ENCODE measurements around the gene TTYH1. TPM values are rescaled to one million over a fixed set of nuclear protein-coding genes. Genes with fewer than 3 reads are reported as not detected.
A peak's percentile ranks its signal among the peaks of the same experiment; 100 is the strongest.
"Not testable (repeated sequence)": the region's sequence is repeated elsewhere in the genome, so short reads cannot be mapped to it uniquely, and the experiment has no call there.

TTYH1 gene
- not detected in 2 replicates for total RNA-seq
- polyA plus RNA-seq = not detected in 2 replicates
- not detected in 2 replicates for polyA plus RNA-seq (2011; cell fraction: cytosol; rRNA removed)
- polyA plus RNA-seq (2011; cell fraction: nucleus; rRNA removed) = not detected in 2 replicates
- polyA plus RNA-seq (2012) = 0.16 and 0.41 TPM in 2 replicates
- not detected in 2 replicates for polyA minus RNA-seq
- polyA minus RNA-seq (2011; cell fraction: cytosol; rRNA and poly(A)+ RNA removed) = not detected
- not detected in 2 replicates for polyA minus RNA-seq (2011; cell fraction: nucleus; rRNA and poly(A)+ RNA removed)
- not detected for Bru-seq, nascent RNA
- BruChase-seq, experiment 1, labeled RNA remaining after a 6-hour chase = not detected
- BruChase-seq, experiment 2, labeled RNA remaining after a 2-hour chase = not detected
- long read RNA-seq = 0 reads

GRCh38 chr19:54415208-54415900 lies at the start of gene TTYH1:
Gene TTYH1 (plus strand): TSS chr19:54415464. CDS start chr19:54415553, 89 bp downstream.
- TF ChIP-seq CTCF (IDR thresholded peaks at IDR 0.05; ENCODE audit: extremely low read depth in 1 of 2, insufficient read depth in 1 of 2, low read depth in 1 of 2, low read length in 2 of 2) (peak; percentile 10 to 25), GATA2 (IDR thresholded peaks at IDR 0.05; ENCODE audit: insufficient read depth, insufficient read length, low read depth, low read length) (no peak)
- no peak for FAIRE-seq

GRCh38 chr19:54365798-54366197 lies 49.5 kb upstream of the TTYH1 start:
- H3K4me1 ChIP-seq (ENCODE audit: control insufficient read depth, extremely low read depth, insufficient read depth, low read length); H3K27ac ChIP-seq (ENCODE audit: insufficient read depth, low read depth, low read length); CTCF ChIA-PET; H4K20me1 ChIP-seq (replicated peaks; ENCODE audit: control insufficient read depth, extremely low read depth, insufficient read depth, low read length); BruUV-seq (replicated peaks); intact Hi-C loops (cut with micrococcal nuclease); H3K9me3 ChIP-seq (replicated peaks; ENCODE audit: control insufficient read depth, insufficient read depth, low read length); H3K36me3 ChIP-seq (ENCODE audit: control insufficient read depth in 2 of 2, extremely low read depth in 1 of 2, insufficient read depth in 2 of 2, low read length in 2 of 2); H2AFZ ChIP-seq (ENCODE audit: low read depth, low read length); POLR2A ChIA-PET; H3K79me2 ChIP-seq (ENCODE audit: control insufficient read depth, insufficient read depth, low read length); H3K4me3 ChIP-seq (replicated peaks in 1 of 3; ENCODE audit: insufficient read depth in 1 of 3, low read depth in 1 of 3, low read length in 3 of 3); H3K9me1 ChIP-seq (replicated peaks; ENCODE audit: control insufficient read depth, extremely low read depth, insufficient read depth, low read length); dilution Hi-C loops (cut with MboI; ENCODE audit: extremely low pct_ligation_motif_present, low sequenced_read_pairs); H3K9ac ChIP-seq (replicated peaks; ENCODE audit: extremely low read depth, insufficient read depth, low read length); FAIRE-seq; H3K27me3 ChIP-seq (ENCODE audit: control insufficient read depth in 2 of 2, insufficient read depth in 2 of 2, low read length in 2 of 2); H3K4me2 ChIP-seq (ENCODE audit: insufficient read depth, low read length); DNase-seq (ENCODE audit: low read depth, low spot score): not testable (repeated sequence)

More at GRCh38 chr19:54415208-54415900, at the start of gene TTYH1:
- intact Hi-C loops (cut with micrococcal nuclease) = no loop called here
- CTCF ChIA-PET = no interaction called here
- no peak within 1 kb of the TSS for H3K4me3 ChIP-seq (replicated peaks in 1 of 3; ENCODE audit: insufficient read depth in 1 of 3, low read depth in 1 of 3, low read length in 3 of 3)
- H3K9me1 ChIP-seq (replicated peaks; ENCODE audit: control insufficient read depth, extremely low read depth, insufficient read depth, low read length) = no peaks in the 10 kb centered on the region
- POLR2A ChIA-PET = no interaction called here
- H2AFZ ChIP-seq (ENCODE audit: low read depth, low read length) = no peak within 1 kb of the TSS
- dilution Hi-C loops (cut with MboI; ENCODE audit: extremely low pct_ligation_motif_present, low sequenced_read_pairs) = no loop called here
- H3K9ac ChIP-seq (replicated peaks; ENCODE audit: extremely low read depth, insufficient read depth, low read length) = no peak within 1 kb of the TSS
- H3K27ac ChIP-seq (ENCODE audit: insufficient read depth, low read depth, low read length) = no peak within 1 kb of the TSS
- no peaks in the 10 kb centered on the region for H3K36me3 ChIP-seq (ENCODE audit: control insufficient read depth in 2 of 2, extremely low read depth in 1 of 2, insufficient read depth in 2 of 2, low read length in 2 of 2)
- no peak within 1 kb of the TSS for H3K4me2 ChIP-seq (ENCODE audit: insufficient read depth, low read length)
- DNase-seq (ENCODE audit: low read depth, low spot score) = no peak
- H3K27me3 ChIP-seq (ENCODE audit: control insufficient read depth in 2 of 2, insufficient read depth in 2 of 2, low read length in 2 of 2) = peaks cover 32 to 35% of the 10 kb centered on the region in 2 experiments
- H3K9me3 ChIP-seq (replicated peaks; ENCODE audit: control insufficient read depth, insufficient read depth, low read length) = no peaks in the 10 kb centered on the region
- H4K20me1 ChIP-seq (replicated peaks; ENCODE audit: control insufficient read depth, extremely low read depth, insufficient read depth, low read length) = no peaks in the 10 kb centered on the region
- no peaks in the 10 kb centered on the region for H3K4me1 ChIP-seq (ENCODE audit: control insufficient read depth, extremely low read depth, insufficient read depth, low read length)
- H3K79me2 ChIP-seq (ENCODE audit: control insufficient read depth, insufficient read depth, low read length) = no peaks in the 10 kb centered on the region
- no TSS peak for BruUV-seq (replicated peaks)
